Skeletal muscle tissue (tissue), 4 donors: ENCODE results near the gene NCAM1. TPM values are rescaled to one million over a fixed set of nuclear protein-coding genes. Genes with fewer than 3 reads are reported as not detected.

Source experiments
- H3K27ac ChIP-seq: one replicate; pipeline ENCODE4 v1.7.0; 2013; ENCODE audit warnings: mild to moderate bottlenecking, low read depth, low read length, inconsistent platforms
- H3K27me3 ChIP-seq, 3 donors: one replicate each; pipeline ENCODE4 v1.7.0; 2013; ENCODE audit warnings: low read length in 3 of 3; ENCODE audit not compliant: control insufficient read depth in 3 of 3, insufficient read depth in 3 of 3
- H3K36me3 ChIP-seq, 3 donors: one replicate each; pipeline ENCODE4 v1.7.0; 2013; ENCODE audit warnings: low read length in 3 of 3; ENCODE audit not compliant: control insufficient read depth in 3 of 3, insufficient read depth in 3 of 3
- H3K4me1 ChIP-seq, 3 donors: one replicate each; pipeline ENCODE4 v1.7.0; 2013; ENCODE audit warnings: low read length in 3 of 3, mild to moderate bottlenecking in 3 of 3; ENCODE audit not compliant: control insufficient read depth in 3 of 3, insufficient read depth in 3 of 3
- H3K4me3 ChIP-seq, 3 donors: one replicate each; pipeline ENCODE4 v1.7.0; 2013; ENCODE audit warnings: low read length in 3 of 3
- H3K9ac ChIP-seq, 3 donors: one replicate each; pipeline ENCODE4 v1.7.0; 2013; ENCODE audit warnings: low read length in 3 of 3, mild to moderate bottlenecking in 3 of 3, moderate library complexity in 2 of 3, low read depth in 1 of 3
- H3K9me3 ChIP-seq, 3 donors: one replicate each; pipeline ENCODE4 v1.7.0; 2013; ENCODE audit warnings: low read length in 3 of 3; ENCODE audit not compliant: control insufficient read depth in 3 of 3
- total RNA-seq: library from RNA; depleted of rRNA; stranded (reverse); fragments of >200 nt; gene quantifications from one replicate; pipeline ENCODE4 v1.2.3, GENCODE V29; 2014
- donor health status: Osteomylitis.

Gene NCAM1
- total RNA-seq, 1 donor from 2014 or later, result 63.7 TPM

- H3K9ac ChIP-seq, result no peak overlapping the region
- H3K27ac ChIP-seq, result no peak overlapping the region
- no peaks in the 10 kb centered on the region for H3K4me1 ChIP-seq
- H3K4me3 ChIP-seq, result no peak overlapping the region
- H3K36me3 ChIP-seq, result peaks cover 0 to 4% (median 0%) of the 10 kb centered on the region in 3 donors
- H3K9me3 ChIP-seq, result no peaks in the 10 kb centered on the region
- H3K27me3 ChIP-seq, result peaks cover 0 to 3% (median 0%) of the 10 kb centered on the region in 3 donors
These were observed 302.4 kb downstream of the NCAM1 start for GRCh38 chr11:113263458-113264259.

- Histone ChIP-seq H3K27ac (no peak overlapping the region), H3K27me3 (peaks cover 0 to 3% (median 0%) of the 10 kb centered on the region in 3 donors), H3K4me3 (no peak overlapping the region), H3K36me3 (no peaks in the 10 kb centered on the region), H3K9me3 (no peaks in the 10 kb centered on the region), H3K4me1 (no peaks in the 10 kb centered on the region), H3K9ac (no peak overlapping the region)
These were observed 304.1 kb downstream of the NCAM1 start for GRCh38 chr11:113265362-113265761.

GRCh38 chr11:113267493-113267892 lies 306.3 kb downstream of the NCAM1 start:
- Histone ChIP-seq H3K27me3 (no peaks in the 10 kb centered on the region), H3K36me3 (no peaks in the 10 kb centered on the region), H3K27ac (no peak overlapping the region), H3K9ac (no peak overlapping the region), H3K4me1 (peaks cover 0 to 4% (median 3%) of the 10 kb centered on the region in 3 donors), H3K9me3 (no peaks in the 10 kb centered on the region), H3K4me3 (no peak overlapping the region)

GRCh38 chr11:113269096-113269495 lies 307.9 kb downstream of the NCAM1 start:
- no peaks in the 10 kb centered on the region for H3K36me3 ChIP-seq
- no peak overlapping the region for H3K4me3 ChIP-seq
- H3K4me1 ChIP-seq, result peaks cover 0 to 4% (median 3%) of the 10 kb centered on the region in 3 donors
- no peak overlapping the region for H3K9ac ChIP-seq
- no peaks in the 10 kb centered on the region for H3K27me3 ChIP-seq
- no peaks in the 10 kb centered on the region for H3K9me3 ChIP-seq
- H3K27ac ChIP-seq, result no peak overlapping the region

GRCh38 chr11:113269636-113270035 lies 308.4 kb downstream of the NCAM1 start:
- H3K36me3 ChIP-seq, result no peaks in the 10 kb centered on the region
- no peak overlapping the region for H3K4me3 ChIP-seq
- H3K27me3 ChIP-seq, result no peaks in the 10 kb centered on the region
- H3K9me3 ChIP-seq, result no peaks in the 10 kb centered on the region
- H3K4me1 ChIP-seq, result peaks cover 0 to 4% (median 3%) of the 10 kb centered on the region in 3 donors
- H3K27ac ChIP-seq, result no peak overlapping the region
- H3K9ac ChIP-seq, result no peak overlapping the region

GRCh38 chr11:113270080-113270479 lies 308.9 kb downstream of the NCAM1 start:
- Histone ChIP-seq H3K27me3 (no peaks in the 10 kb centered on the region), H3K9me3 (no peaks in the 10 kb centered on the region), H3K4me3 (no peak overlapping the region), H3K36me3 (no peaks in the 10 kb centered on the region), H3K9ac (no peak overlapping the region), H3K4me1 (peaks cover 0 to 4% (median 3%) of the 10 kb centered on the region in 3 donors), H3K27ac (no peak overlapping the region)

- Histone ChIP-seq H3K36me3 (no peaks in the 10 kb centered on the region), H3K4me1 (peaks cover 0 to 4% (median 3%) of the 10 kb centered on the region in 3 donors), H3K9me3 (no peaks in the 10 kb centered on the region), H3K27ac (no peak overlapping the region), H3K9ac (no peak overlapping the region), H3K4me3 (no peak overlapping the region), H3K27me3 (no peaks in the 10 kb centered on the region)
These were observed 310.5 kb downstream of the NCAM1 start for GRCh38 chr11:113271551-113272245.

- no peaks in the 10 kb centered on the region for H3K9me3 ChIP-seq
- H3K4me3 ChIP-seq, result no peak overlapping the region
- no peak overlapping the region for H3K9ac ChIP-seq
- no peaks in the 10 kb centered on the region for H3K36me3 ChIP-seq
- no peak overlapping the region for H3K27ac ChIP-seq
- H3K27me3 ChIP-seq, result no peaks in the 10 kb centered on the region
- peaks cover 0 to 4% (median 3%) of the 10 kb centered on the region in 3 donors for H3K4me1 ChIP-seq
These were observed 311.1 kb downstream of the NCAM1 start for GRCh38 chr11:113272281-113272680.

GRCh38 chr11:113272927-113273615 lies 311.9 kb downstream of the NCAM1 start:
- Histone ChIP-seq H3K27me3 (no peaks in the 10 kb centered on the region), H3K9me3 (no peaks in the 10 kb centered on the region), H3K9ac (no peak overlapping the region), H3K36me3 (no peaks in the 10 kb centered on the region), H3K27ac (no peak overlapping the region), H3K4me1 (peaks cover 0 to 4% (median 3%) of the 10 kb centered on the region in 3 donors), H3K4me3 (no peak overlapping the region)
